RCC 7860 (cell line): ENCODE data around the gene CUX1.

Experiments
- DNase-seq: peaks from one replicate; pipeline ENCODE4 v3.0.0-alpha.2; 2015; ENCODE audit warnings: low spot score
- FAIRE-seq: peaks from 2 replicates; lab custom pipeline; 2012; peaks lifted over from hg19 to GRCh38; lab: Jason Lieb, UNC

Gene CUX1

GRCh38 chr7:102195361-102195760 lies 377.9 kb downstream of the CUX1 start:
- DNase-seq (no peak), FAIRE-seq (no peak)

- FAIRE-seq = no peak
- no peak for DNase-seq
Observed at GRCh38 chr7:102196028-102196427, 378.6 kb downstream of the CUX1 start.

DNA sequence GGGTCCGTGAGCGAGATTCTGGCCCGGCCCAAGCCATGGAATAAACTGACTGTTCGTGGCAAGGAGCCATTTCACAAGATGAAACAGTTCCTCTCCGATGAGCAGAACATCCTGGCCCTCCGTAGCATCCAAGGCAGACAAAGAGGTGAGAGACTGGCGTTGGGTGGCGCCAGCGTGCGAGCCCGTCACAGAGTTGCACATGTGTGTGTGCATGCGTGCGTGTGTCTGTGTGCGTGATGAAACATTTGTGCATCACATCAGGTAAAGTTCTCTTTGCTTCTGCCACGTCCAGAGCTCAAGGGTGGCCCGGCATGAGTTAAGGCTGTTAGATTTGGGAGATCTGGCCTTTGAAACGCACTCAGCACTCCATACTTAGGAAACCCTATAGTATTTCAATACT lies 379.7 kb downstream of the CUX1 start:
- no peak for FAIRE-seq
- no peak for DNase-seq

DNA sequence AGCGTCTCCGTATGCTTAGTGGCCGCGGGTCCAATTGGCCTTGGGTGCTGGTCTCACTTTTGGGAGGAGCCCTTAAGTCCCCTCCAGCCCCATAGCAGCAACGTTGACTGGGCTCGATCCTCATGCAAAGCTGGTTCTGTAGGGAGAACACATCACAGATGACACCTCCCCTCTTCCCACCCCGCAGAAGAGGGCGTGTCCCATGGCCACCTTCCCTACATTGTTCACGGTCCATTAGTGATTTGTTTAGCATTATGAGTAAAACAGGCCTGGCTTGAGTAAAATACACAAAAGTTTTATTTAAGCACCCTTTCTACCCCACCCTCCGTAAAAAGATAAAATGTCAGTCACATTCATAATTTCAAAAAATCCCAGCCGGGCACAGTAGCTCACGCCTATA lies 380.2 kb downstream of the CUX1 start:
- no peak for DNase-seq
- no peak for FAIRE-seq

GRCh38 chr7:102198417-102198956 lies 381.1 kb downstream of the CUX1 start:
- DNase-seq = no peak
- no peak for FAIRE-seq

- DNase-seq (no peak), FAIRE-seq (no peak)
Observed at GRCh38 chr7:102201576-102201975, 384.1 kb downstream of the CUX1 start.

DNA sequence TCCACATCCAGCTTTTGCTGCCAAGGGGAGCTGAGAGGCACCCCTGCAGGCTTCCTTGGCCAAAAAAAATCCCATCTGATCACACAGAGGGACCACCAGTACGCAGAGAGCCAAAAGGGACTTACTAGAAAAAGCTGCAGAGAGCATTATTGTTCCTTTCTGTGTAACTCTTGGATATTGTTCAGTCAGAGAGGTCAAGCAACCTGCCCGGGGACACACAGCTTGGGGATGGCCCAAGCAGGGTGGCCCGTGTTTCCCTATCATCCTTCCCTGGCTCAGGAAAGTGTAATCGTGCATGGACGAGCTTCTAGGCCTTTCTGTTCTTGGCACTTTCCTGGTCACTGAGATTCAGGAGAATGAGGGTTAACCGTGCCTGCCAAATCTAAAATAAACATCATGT lies 385.1 kb downstream of the CUX1 start:
- no peak for FAIRE-seq
- DNase-seq = no peak

GRCh38 chr7:102203218-102203617 lies 385.8 kb downstream of the CUX1 start:
- FAIRE-seq (no peak), DNase-seq (no peak)

- DNase-seq = no peak
- no peak for FAIRE-seq
Observed at GRCh38 chr7:102204212-102204611, 386.8 kb downstream of the CUX1 start.

GRCh38 chr7:102205915-102206314 lies 388.5 kb downstream of the CUX1 start:
- DNase-seq (no peak), FAIRE-seq (no peak)

DNA sequence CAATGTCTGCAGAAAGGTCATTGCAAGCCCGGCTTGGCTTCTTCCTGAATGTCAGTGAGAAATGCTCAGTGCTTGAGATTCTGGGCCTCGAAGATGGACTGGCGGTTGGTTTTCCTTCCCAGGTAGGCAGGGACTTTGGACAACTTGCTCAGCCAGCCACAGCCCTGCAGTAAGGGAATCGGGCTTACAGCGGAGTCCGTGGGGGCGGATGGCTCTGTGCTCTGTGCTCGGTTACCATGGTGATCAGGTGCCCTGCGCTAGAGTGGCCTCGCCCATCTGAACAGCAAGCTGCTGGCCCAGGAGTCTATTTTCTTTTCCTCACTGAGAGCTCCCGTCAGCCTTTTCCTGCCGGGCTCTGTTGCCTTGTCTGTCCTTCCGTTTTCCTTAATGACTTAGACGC lies 391.4 kb downstream of the CUX1 start:
- FAIRE-seq (no peak), DNase-seq (no peak)

DNA sequence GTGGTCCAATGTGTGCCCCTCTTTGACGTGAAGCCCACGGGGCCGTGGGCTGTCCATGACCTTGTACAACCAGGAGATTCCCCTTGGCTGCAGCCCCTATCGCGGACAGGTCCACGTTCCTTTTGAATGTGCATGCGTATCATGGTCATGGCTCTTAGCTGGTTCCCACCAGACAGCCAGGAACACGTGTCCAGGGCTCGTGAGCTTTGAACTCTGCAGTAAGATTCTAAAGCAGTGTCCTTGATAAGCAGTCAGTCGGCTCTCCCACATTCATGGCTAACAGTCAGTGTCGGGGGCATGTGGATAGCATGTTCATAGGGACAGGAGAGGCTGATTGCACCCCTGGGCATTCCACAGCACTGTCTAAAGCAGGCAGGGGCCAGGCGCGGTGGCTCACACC lies 393.4 kb downstream of the CUX1 start:
- no peak for DNase-seq
- no peak for FAIRE-seq

- no peak for FAIRE-seq
- no peak for DNase-seq
Observed at GRCh38 chr7:102211590-102212550, 394.4 kb downstream of the CUX1 start.

GRCh38 chr7:102214477-102215072 lies 397.1 kb downstream of the CUX1 start:
- DNase-seq = no peak
- FAIRE-seq = no peak

GRCh38 chr7:102215256-102215655 lies 397.8 kb downstream of the CUX1 start:
- FAIRE-seq = no peak
- DNase-seq = no peak

- no peak for FAIRE-seq
- DNase-seq = no peak
Observed at GRCh38 chr7:102215711-102216110, 398.3 kb downstream of the CUX1 start.

DNA sequence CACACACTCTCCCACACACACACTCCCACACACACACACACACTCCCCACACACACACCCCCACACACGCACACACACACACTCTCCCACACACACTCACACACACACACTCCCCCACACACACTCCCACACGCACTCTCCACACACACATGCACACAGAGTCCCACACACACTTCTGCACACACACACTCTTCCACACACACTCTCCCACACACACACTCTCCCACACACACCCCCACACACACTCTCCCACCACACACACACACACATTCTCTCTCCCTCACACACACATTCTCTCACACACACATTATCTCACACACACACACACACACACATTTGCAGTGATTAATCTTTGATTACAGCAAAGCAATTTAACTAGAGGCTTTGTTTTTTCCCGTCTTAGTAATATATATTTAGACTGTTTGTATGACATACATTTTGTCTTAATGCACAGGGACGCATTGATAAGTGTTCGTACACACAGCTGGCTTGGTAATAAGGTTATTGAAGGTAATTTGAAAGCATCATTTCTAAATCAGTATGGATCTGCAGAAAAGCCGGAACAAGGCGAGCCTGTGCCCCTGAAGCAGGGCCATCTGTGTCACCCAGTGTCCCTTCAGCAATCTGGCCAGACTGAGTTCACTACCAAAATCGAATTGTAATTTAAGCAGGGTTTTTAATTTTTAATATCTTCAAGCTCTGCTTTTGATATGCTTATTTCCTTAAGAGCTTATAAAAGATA lies 399.3 kb downstream of the CUX1 start:
- no peak for FAIRE-seq
- no peak for DNase-seq

GRCh38 chr7:102220229-102220850 lies 402.9 kb downstream of the CUX1 start:
- FAIRE-seq (no peak), DNase-seq (no peak)

DNA sequence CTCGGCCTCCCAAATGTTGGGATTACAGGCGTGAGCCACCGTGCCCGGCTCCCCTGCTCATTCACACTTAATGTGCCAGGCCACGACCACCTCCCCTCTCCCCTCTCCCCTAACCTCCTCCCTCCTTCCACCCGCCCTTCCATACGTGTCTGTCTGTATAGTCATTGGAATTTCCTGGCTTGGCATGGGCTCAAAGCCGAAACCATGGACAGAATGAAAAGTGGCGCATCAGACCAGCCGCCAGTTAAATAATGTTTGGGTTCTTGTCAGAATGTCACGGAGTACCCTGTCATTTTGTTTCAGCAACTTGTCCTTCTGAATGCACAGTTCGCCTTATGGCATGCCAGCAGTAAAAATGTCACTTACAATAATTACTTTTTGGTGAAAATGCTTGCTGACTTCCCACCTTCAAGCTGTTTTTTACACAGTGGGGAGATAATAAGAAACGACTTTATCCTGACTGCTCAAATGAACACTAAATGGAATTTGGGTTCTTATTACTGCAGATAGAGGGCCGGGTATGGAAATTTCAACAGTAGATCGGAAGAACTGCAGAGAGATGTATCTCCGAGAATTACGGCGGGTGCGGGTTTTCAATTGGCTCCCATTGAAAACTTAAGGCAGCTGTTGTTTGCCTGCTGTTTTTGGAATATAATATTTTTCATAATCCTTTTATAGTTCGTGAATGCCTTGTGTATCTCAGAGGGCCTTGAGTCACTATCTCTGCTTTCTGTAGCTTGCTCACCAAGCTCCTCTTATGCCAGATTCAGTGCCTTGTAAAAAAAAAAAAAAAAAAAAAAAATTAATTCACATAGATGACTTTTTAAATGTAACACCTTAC lies 403.8 kb downstream of the CUX1 start:
- no peak for DNase-seq
- FAIRE-seq = no peak

DNA sequence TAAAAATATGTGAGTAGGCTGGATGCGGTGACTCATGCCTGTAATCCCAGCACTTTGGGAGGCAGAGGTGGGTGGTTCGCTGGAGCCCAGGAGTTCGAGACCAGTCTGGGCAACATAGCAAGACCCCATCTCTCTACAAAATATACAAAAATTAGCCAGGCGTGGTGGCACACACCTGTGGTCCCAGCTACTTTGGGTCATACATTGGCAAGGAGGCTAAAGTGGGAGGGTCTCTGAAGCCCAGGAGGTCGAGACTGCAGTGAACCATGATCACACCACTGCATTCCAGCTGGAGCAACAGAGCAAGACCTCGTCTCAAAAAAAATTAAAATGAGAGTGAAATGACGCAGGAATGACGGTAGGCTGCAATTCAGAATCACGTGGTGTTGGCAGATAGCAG lies 404.5 kb downstream of the CUX1 start:
- no peak for DNase-seq
- FAIRE-seq = no peak
